ENCODE measurements around the gene APOBEC3B. TPM values are rescaled to one million over a fixed set of nuclear protein-coding genes. Genes with fewer than 3 reads are reported as not detected.
A peak's percentile ranks its signal among the peaks of the same experiment; 100 is the strongest.
"Not testable (repeated sequence)": the region's sequence is repeated elsewhere in the genome, so short reads cannot be mapped to it uniquely, and the experiment has no call there.

Gene APOBEC3B
- total RNA-seq, 4 donors from 2014 or later = 1.1 to 2.7 (median 1.9) TPM; not detected in 1

GRCh38 chr22:39039306-39040126 lies 57.4 kb downstream of the APOBEC3B start:
- Histone ChIP-seq H3K27ac (peak overlapping the region in 1 of 4 donors; percentile 92), H3K36me3 (no peaks in the 10 kb centered on the region), H3K4me1 (peaks cover 0 to 16% (median 7%) of the 10 kb centered on the region in 4 donors), H3K27me3 (no peaks in the 10 kb centered on the region), H3K4me3 (no peak overlapping the region), H3K9me3 (no peaks in the 10 kb centered on the region)
- DNase-seq = no peak
- TF ChIP-seq POLR2A (IDR thresholded peaks at IDR 0.05) (no peak), CTCF (IDR thresholded peaks at IDR 0.05) (no peak)

- H3K27me3 ChIP-seq, H3K9me3 ChIP-seq, DNase-seq, H3K36me3 ChIP-seq: not testable (repeated sequence)
- Histone ChIP-seq H3K4me1 (peaks cover 0 to 16% (median 7%) of the 10 kb centered on the region in 4 donors), H3K4me3 (peak overlapping the region; percentile 53 to 72 (median 60)), H3K27ac (peak overlapping the region; percentile 84 to 92 (median 90))
These were observed 58.0 kb downstream of the APOBEC3B start for GRCh38 chr22:39040155-39040537.

GRCh38 chr22:39040538-39041296 lies 58.6 kb downstream of the APOBEC3B start, which contains the start of gene APOBEC3F:
Gene APOBEC3F (plus strand): TSS chr22:39040864. CDS start chr22:39040961, 97 bp downstream.
- peak within 1 kb of the TSS; percentile 84 to 92 (median 90) for H3K27ac ChIP-seq
- H3K4me3 ChIP-seq = peak within 1 kb of the TSS; percentile 53 to 72 (median 60)
- peaks cover 0 to 16% (median 9%) of the 10 kb centered on the region in 4 donors for H3K4me1 ChIP-seq
- not testable (repeated sequence) for H3K27me3 ChIP-seq, H3K9me3 ChIP-seq, H3K36me3 ChIP-seq
- peak in 1 of 2 donors; percentile 59 for TF ChIP-seq POLR2A (IDR thresholded peaks at IDR 0.05)
- DNase-seq = peak; percentile 63 to 84 (median 66)

GRCh38 chr22:39041908-39042307 lies 59.8 kb downstream of the APOBEC3B start:
- TF ChIP-seq POLR2A (IDR thresholded peaks at IDR 0.05) (no peak), CTCF (IDR thresholded peaks at IDR 0.05) (no peak)
- DNase-seq = no peak
- Histone ChIP-seq H3K27me3 (no peaks in the 10 kb centered on the region), H3K4me3 (no peak overlapping the region), H3K9me3 (no peaks in the 10 kb centered on the region), H3K4me1 (peaks cover 0 to 16% (median 9%) of the 10 kb centered on the region in 4 donors), H3K27ac (peak overlapping the region in 1 of 4 donors; percentile 92), H3K36me3 (no peaks in the 10 kb centered on the region)

Other genes starting within 250 kb of the APOBEC3B start
- 100 to 1,000 TPM; 171 to 291 (median 248) TPM for gene SUN2, start 226.3 kb upstream of the APOBEC3B start, total RNA-seq
- gene DNAL4, start 188.2 kb upstream of the APOBEC3B start, total RNA-seq = 10 to 100 TPM in 3 of 4 donors, not detected in 1; 15.2 to 21.6 (median 16.2) TPM
- 1 to 10 TPM in 2 of 4 donors, under 1 TPM in 2; 0.53 to 2.8 (median 1.1) TPM for gene NPTXR, start 138.3 kb upstream of the APOBEC3B start, total RNA-seq
- gene CBX6, start 110.1 kb upstream of the APOBEC3B start, total RNA-seq = 10 to 100 TPM in 2 of 4 donors, 1 to 10 TPM in 2; 7.0 to 35.5 (median 10.7) TPM
- 1 to 10 TPM in 1 of 4 donors, not detected in 3; 9.1 TPM for gene APOBEC3A, start 24.7 kb upstream of the APOBEC3B start, total RNA-seq
- 10 to 100 TPM in 1 of 4 donors, 1 to 10 TPM in 3; 4.1 to 35.5 (median 4.4) TPM for gene APOBEC3C, start 31.9 kb downstream of the APOBEC3B start, total RNA-seq
- gene APOBEC3D, start 38.8 kb downstream of the APOBEC3B start, total RNA-seq = 1 to 10 TPM; 2.6 to 8.3 (median 3.6) TPM
- gene APOBEC3F, start 58.5 kb downstream of the APOBEC3B start, total RNA-seq = 1 to 10 TPM in 3 of 4 donors, under 1 TPM in 1; 0.70 to 8.3 (median 1.6) TPM
- gene APOBEC3G, start 94.9 kb downstream of the APOBEC3B start, total RNA-seq = 1 to 10 TPM; 2.1 to 8.3 (median 4.7) TPM
- not detected for gene APOBEC3H, start 114.9 kb downstream of the APOBEC3B start, total RNA-seq
- 10 to 100 TPM; 41.2 to 58.6 (median 53.2) TPM for gene CBX7, start 170.3 kb downstream of the APOBEC3B start, total RNA-seq

All from Peyer's patch (tissue), 4 donors.